Neural crest cell (in vitro differentiated cells): ENCODE measurements around the gene AP1S2. TPM values are rescaled to one million over a fixed set of nuclear protein-coding genes. Genes with fewer than 3 reads are reported as not detected.

Source experiments
- DNase-seq: peaks from one replicate; pipeline ENCODE4 v3.0.0; 2021; ENCODE audit warnings: low read depth, mixed read lengths, low spot score
- H3K27ac Mint-ChIP-seq: one replicate; pipeline ENCODE4 v1.8.0; 2021; ENCODE audit warnings: mild to moderate bottlenecking, mixed read lengths; ENCODE audit not compliant: unreplicated experiment
- H3K27me3 Mint-ChIP-seq: 2 replicates; pipeline ENCODE4 v1.8.0; 2021; ENCODE audit warnings: low read depth, mild to moderate bottlenecking, mixed read lengths
- H3K36me3 Mint-ChIP-seq: 2 replicates; pipeline ENCODE4 v1.8.0; 2021; ENCODE audit warnings: low read depth, mild to moderate bottlenecking, mixed read lengths
- H3K4me1 Mint-ChIP-seq: 2 replicates; pipeline ENCODE4 v1.8.0; 2021; ENCODE audit warnings: mixed read lengths
- H3K4me3 Mint-ChIP-seq: one replicate; pipeline ENCODE4 v1.8.0; 2021; ENCODE audit warnings: mild to moderate bottlenecking, mixed read lengths
- H3K9me3 Mint-ChIP-seq: 2 replicates; pipeline ENCODE4 v1.8.0; 2021; ENCODE audit warnings: mixed read lengths
- CTCF ChIP-seq: fragments of 200-600 bp; sonication (generic); conservative IDR thresholded peaks from 2 replicates; pipeline ENCODE4 v1.5.0; 2021; ENCODE audit warnings: antibody characterized with exemption, mild to moderate bottlenecking
- total RNA-seq: library from RNA; stranded (reverse); gene quantifications from 2 replicates; pipeline ENCODE4 v1.2.1, GENCODE V29; 2021

Gene AP1S2
- total RNA-seq, 1 donor from 2014 or later = 136 TPM

GRCh38 chrX:15855568-15856221, 1.1 kb upstream of the AP1S2 start:
- Mint-ChIP-seq H3K27ac (peak overlapping the region; percentile 98), H3K4me1 (peaks cover 43% of the 10 kb centered on the region), H3K4me3 (peak overlapping the region; percentile 96), H3K27me3 (no peaks in the 10 kb centered on the region), H3K9me3 (no peaks in the 10 kb centered on the region), H3K36me3 (peaks cover 4% of the 10 kb centered on the region)
- TF ChIP-seq CTCF = no peak
- no peak for DNase-seq

- Mint-ChIP-seq H3K4me3 (peak overlapping the region; percentile 88), H3K27ac (peak overlapping the region; percentile 76), H3K36me3 (peaks cover 4% of the 10 kb centered on the region), H3K27me3 (no peaks in the 10 kb centered on the region), H3K4me1 (peaks cover 53% of the 10 kb centered on the region), H3K9me3 (no peaks in the 10 kb centered on the region)
- DNase-seq = peak; percentile 61
- TF ChIP-seq CTCF = peak; percentile 53
Measured at GRCh38 chrX:15854080-15854655, 445 bp downstream of the AP1S2 start.

- Mint-ChIP-seq H3K9me3 (no peaks in the 10 kb centered on the region), H3K27me3 (no peaks in the 10 kb centered on the region), H3K4me1 (peaks cover 53% of the 10 kb centered on the region), H3K36me3 (peaks cover 4% of the 10 kb centered on the region), H3K27ac (peak overlapping the region; percentile 76), H3K4me3 (peak overlapping the region; percentile 88)
- DNase-seq = no peak
- TF ChIP-seq CTCF = no peak
Measured at GRCh38 chrX:15853586-15854079, 980 bp downstream of the AP1S2 start.

GRCh38 chrX:15849555-15849954, 5.1 kb downstream of the AP1S2 start:
- TF ChIP-seq CTCF = peak; percentile 48
- Mint-ChIP-seq H3K27me3 (no peaks in the 10 kb centered on the region), H3K9me3 (no peaks in the 10 kb centered on the region), H3K27ac (no peak overlapping the region), H3K4me3 (peak overlapping the region; percentile 65), H3K36me3 (peaks cover 10% of the 10 kb centered on the region), H3K4me1 (peaks cover 49% of the 10 kb centered on the region)
- DNase-seq = no peak

GRCh38 chrX:15848576-15848975, 6.0 kb downstream of the AP1S2 start:
- no peak for TF ChIP-seq CTCF
- Mint-ChIP-seq H3K27ac (no peak overlapping the region), H3K9me3 (no peaks in the 10 kb centered on the region), H3K27me3 (no peaks in the 10 kb centered on the region), H3K4me3 (no peak overlapping the region), H3K36me3 (peaks cover 15% of the 10 kb centered on the region), H3K4me1 (peaks cover 47% of the 10 kb centered on the region)
- no peak for DNase-seq
